ENCODE results near the gene NT5DC3. TPM values are rescaled to one million over a fixed set of nuclear protein-coding genes. Genes with fewer than 3 reads are reported as not detected.

The NT5DC3 gene
- total and polyA plus RNA-seq, 11 donors, result 0.95 to 6.3 (median 3.7) TPM

DNA sequence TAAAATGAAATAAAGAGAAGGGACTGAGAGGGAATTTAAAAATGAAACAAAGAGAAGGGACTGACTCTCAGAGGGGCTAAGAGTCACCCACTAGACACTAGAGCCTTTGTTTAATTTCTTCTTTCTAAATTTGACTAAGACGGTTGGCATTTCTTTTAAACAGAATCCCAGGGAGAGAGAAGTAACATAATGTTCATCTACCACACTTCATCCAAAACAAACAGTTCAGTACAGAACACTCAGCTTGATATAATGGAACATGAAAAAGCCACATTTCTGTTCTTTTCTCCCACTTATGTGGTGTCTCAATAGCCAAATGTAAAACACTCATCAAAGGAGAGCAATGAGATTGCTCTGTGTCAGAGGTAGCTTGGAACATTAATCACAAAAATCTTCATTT is 10.1 kb upstream of the NT5DC3 start:
- H3K4me3 ChIP-seq, result no peak overlapping the region
- H3K27me3 ChIP-seq, result no peaks in the 10 kb centered on the region
- DNase-seq, result no peak
- no peaks in the 10 kb centered on the region for H3K9me3 ChIP-seq
- no peaks in the 10 kb centered on the region for H3K36me3 ChIP-seq
- H3K27ac ChIP-seq, result peak overlapping the region in 2 of 12 donors; percentile 17 to 92
- H3K4me1 ChIP-seq, result no peaks in the 10 kb centered on the region
- TF ChIP-seq POLR2A (IDR thresholded peaks at IDR 0.05), result no peak
- peak in 2 of 4 donors; percentile 54 to 63 for ATAC-seq
- intact Hi-C loops (cut with DNase I), result no loop called here
- WGBS, 4 donors, result 62 to 84% (median 72%) methylated on average over 1 of the region's 1 CpG

DNA sequence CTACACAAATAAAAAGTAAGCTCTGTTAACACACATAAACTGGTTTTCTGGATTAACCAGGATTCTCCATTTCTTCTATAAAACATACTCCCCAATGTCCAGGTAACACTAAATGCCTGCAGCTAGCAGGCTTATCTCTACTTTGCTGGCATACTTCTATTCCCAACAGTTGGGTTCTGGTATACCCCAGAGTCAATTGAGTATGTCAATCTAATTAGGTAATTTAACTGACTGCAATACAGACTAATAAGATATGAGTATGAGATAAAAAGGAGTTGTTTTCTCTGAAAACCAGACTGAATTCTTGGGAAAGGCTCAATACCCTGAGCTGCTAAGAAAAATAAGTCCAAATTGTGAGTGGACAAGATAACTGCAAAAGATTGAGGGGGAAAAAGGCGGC is 9.4 kb upstream of the NT5DC3 start:
- no peaks in the 10 kb centered on the region for H3K36me3 ChIP-seq
- H3K27me3 ChIP-seq, result no peaks in the 10 kb centered on the region
- TF ChIP-seq, protein P1, sequence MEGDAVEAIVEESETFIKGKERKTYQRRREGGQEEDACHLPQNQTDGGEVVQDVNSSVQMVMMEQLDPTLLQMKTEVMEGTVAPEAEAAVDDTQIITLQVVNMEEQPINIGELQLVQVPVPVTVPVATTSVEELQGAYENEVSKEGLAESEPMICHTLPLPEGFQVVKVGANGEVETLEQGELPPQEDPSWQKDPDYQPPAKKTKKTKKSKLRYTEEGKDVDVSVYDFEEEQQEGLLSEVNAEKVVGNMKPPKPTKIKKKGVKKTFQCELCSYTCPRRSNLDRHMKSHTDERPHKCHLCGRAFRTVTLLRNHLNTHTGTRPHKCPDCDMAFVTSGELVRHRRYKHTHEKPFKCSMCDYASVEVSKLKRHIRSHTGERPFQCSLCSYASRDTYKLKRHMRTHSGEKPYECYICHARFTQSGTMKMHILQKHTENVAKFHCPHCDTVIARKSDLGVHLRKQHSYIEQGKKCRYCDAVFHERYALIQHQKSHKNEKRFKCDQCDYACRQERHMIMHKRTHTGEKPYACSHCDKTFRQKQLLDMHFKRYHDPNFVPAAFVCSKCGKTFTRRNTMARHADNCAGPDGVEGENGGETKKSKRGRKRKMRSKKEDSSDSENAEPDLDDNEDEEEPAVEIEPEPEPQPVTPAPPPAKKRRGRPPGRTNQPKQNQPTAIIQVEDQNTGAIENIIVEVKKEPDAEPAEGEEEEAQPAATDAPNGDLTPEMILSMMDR (IDR thresholded peaks at IDR 0.05), result no peak
- TF ChIP-seq POLR2A (IDR thresholded peaks at IDR 0.05), result no peak
- H3K9me3 ChIP-seq, result no peaks in the 10 kb centered on the region
- intact Hi-C loops (cut with DNase I), result no loop called here
- H3K4me3 ChIP-seq, result no peak overlapping the region
- WGBS, 4 donors, result 86 to 90% (median 90%) methylated on average over 1 of the region's 1 CpG
- H3K27ac ChIP-seq, result peak overlapping the region in 1 of 12 donors; percentile 92
- no peak for ATAC-seq
- no peaks in the 10 kb centered on the region for H3K4me1 ChIP-seq
- DNase-seq, result no peak

DNA sequence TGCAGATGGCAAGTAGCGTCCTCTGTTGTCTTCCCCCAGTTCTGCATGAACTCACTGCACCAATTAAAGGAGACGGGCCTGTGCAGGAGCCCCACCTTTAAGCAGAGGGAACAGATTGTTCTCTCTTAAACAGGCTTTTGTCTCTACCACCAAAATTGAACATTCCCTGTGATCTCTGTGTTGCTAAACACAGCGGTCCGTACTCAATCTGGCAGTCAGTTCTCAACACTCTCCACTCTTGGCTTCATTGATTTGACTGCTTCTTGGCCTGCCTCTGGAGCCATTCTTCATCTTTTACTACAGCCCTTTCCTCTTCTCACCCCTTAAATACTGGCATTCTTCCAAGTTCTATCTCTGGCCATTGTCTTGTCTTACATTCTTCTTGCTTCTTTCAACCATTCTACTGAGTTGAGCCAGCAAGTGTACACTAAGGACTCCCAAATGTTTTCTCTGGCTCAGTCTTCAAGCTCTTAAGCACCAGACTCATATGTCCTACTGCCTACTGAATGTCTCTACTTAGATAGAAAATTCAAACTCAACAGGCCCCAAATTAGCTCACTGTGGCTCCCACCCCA is 8.0 kb upstream of the NT5DC3 start:
- Histone ChIP-seq H3K9me3 (no peaks in the 10 kb centered on the region), H3K27ac (peak overlapping the region in 1 of 12 donors; percentile 92), H3K4me1 (no peaks in the 10 kb centered on the region), H3K36me3 (no peaks in the 10 kb centered on the region), H3K27me3 (no peaks in the 10 kb centered on the region), H3K4me3 (no peak overlapping the region)
- WGBS, 4 donors, result 80 to 85% (median 83%) methylated on average over 4 of the region's 4 CpGs
- DNase-seq, result no peak
- intact Hi-C loops (cut with DNase I), result no loop called here
- TF ChIP-seq, protein P1 (IDR thresholded peaks at IDR 0.05), result no peak
- no peak for TF ChIP-seq POLR2A (IDR thresholded peaks at IDR 0.05)
- ATAC-seq, result peak; percentile 9 to 74 (median 34)

DNA sequence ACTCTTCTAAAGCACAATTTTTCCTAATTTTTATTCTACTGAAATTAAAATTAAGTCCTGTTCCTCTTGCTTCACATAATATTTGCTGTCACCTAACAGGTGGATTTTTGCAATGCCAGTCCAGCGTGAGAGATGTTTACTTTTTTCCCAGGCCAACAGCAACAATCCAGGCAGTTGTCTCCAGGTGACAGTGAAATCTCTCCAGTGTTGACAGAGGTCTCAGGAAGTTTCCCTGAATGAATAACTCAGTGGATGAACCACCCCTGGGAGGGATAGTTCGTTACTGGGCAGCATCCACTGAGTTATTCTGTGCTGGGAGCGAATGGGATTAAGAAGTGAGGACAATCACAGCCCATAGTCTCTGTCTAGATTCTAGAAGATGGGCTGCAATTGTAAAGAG is 7.1 kb upstream of the NT5DC3 start:
- no peak for DNase-seq
- no peaks in the 10 kb centered on the region for H3K9me3 ChIP-seq
- ATAC-seq, result no peak
- no peaks in the 10 kb centered on the region for H3K36me3 ChIP-seq
- TF ChIP-seq, protein P1 (IDR thresholded peaks at IDR 0.05), result no peak
- TF ChIP-seq POLR2A (IDR thresholded peaks at IDR 0.05), result no peak
- no peaks in the 10 kb centered on the region for H3K4me1 ChIP-seq
- intact Hi-C loops (cut with DNase I), result no loop called here
- no peak overlapping the region for H3K4me3 ChIP-seq
- WGBS, 4 donors, result 49 to 77% (median 75%) methylated on average over 3 of the region's 3 CpGs
- H3K27me3 ChIP-seq, result no peaks in the 10 kb centered on the region
- peak overlapping the region in 1 of 12 donors; percentile 92 for H3K27ac ChIP-seq

DNA sequence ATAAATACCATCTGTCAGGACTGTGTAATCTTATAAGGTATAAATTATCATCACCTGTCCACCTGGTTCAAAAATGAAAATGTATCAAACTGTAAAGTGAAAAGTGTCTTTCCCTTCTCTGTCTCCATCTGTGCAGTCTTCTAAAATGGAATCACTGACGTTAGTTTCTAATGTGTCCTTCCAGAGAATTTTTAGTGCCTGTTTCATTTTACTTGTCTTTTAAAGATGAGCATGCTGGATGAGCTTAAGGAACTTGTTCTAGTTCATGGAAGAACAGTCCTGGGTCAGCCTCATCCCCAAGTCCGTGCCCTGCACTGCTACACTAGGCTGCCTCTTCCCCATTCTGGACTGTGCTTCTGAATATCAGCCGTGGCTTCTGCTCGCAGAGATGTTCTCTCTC is 5.4 kb upstream of the NT5DC3 start:
- Histone ChIP-seq H3K27ac (peak overlapping the region in 1 of 12 donors; percentile 92), H3K36me3 (no peaks in the 10 kb centered on the region), H3K4me1 (peaks cover 0 to 6% (median 0%) of the 10 kb centered on the region in 12 donors), H3K27me3 (no peaks in the 10 kb centered on the region), H3K9me3 (no peaks in the 10 kb centered on the region), H3K4me3 (no peak overlapping the region)
- intact Hi-C loops (cut with DNase I), result no loop called here
- WGBS, 4 donors, result 87 to 92% (median 89%) methylated on average over 4 of the region's 4 CpGs
- DNase-seq (no peak), ATAC-seq (no peak)
- TF ChIP-seq POLR2A (IDR thresholded peaks at IDR 0.05), result no peak
- TF ChIP-seq, protein P1 (IDR thresholded peaks at IDR 0.05), result no peak
